WTC11 (cell line): ENCODE measurements around the gene VEGFA. TPM values are rescaled to one million over a fixed set of nuclear protein-coding genes. Genes with fewer than 3 reads are reported as not detected.

Source experiments
- ATAC-seq: fragments of 200-7000 bp; cut with Tn5 transposase; 2 replicates; pipeline ENCODE4 v1.10.0; 2021; ENCODE audit warnings: mild to moderate bottlenecking, moderate library complexity
- CTCF ChIA-PET: fragments of 300-600 bp; sonication (Branson Sonifier 250); formaldehyde crosslinking; loops from one replicate; lab custom pipeline; 2021; ENCODE audit warnings: antibody characterized with exemption; lab: Charles Lee
- POLR2A ChIA-PET: fragments of 350-600 bp; sonication (Branson Sonifier 250); formaldehyde crosslinking; loops from one replicate; lab custom pipeline; 2021; ENCODE audit warnings: antibody characterized with exemption; lab: Charles Lee
- DNase-seq: peaks from one replicate; pipeline ENCODE4 v3.0.0; 2021; ENCODE audit warnings: low spot score
- H3K27ac Mint-ChIP-seq: 2 replicates; pipeline ENCODE4 v1.8.0; 2021; ENCODE audit warnings: mixed read lengths
- H3K27me3 Mint-ChIP-seq: 2 replicates; pipeline ENCODE4 v1.8.0; 2021; ENCODE audit warnings: low read depth, mild to moderate bottlenecking, moderate library complexity, mixed read lengths
- H3K36me3 Mint-ChIP-seq: 2 replicates; pipeline ENCODE4 v1.8.0; 2021; ENCODE audit warnings: mixed read lengths
- H3K4me1 Mint-ChIP-seq: 2 replicates; pipeline ENCODE4 v1.8.0; 2022; ENCODE audit warnings: mixed read lengths
- H3K4me3 Mint-ChIP-seq: 2 replicates; pipeline ENCODE4 v1.8.0; 2021; ENCODE audit warnings: mild to moderate bottlenecking, moderate library complexity, mixed read lengths
- H3K9me3 Mint-ChIP-seq: 2 replicates; pipeline ENCODE4 v1.8.0; 2021; ENCODE audit warnings: mixed read lengths
- AR ChIP-seq: fragments of 250-450 bp; sonication (Bioruptor Pico); IDR thresholded peaks from 2 replicates; pipeline ENCODE4 v1.9.0; 2021; ENCODE audit warnings: mild to moderate bottlenecking
- CBFB ChIP-seq: sonication (generic); formaldehyde crosslinking; IDR thresholded peaks from 2 replicates; pipeline ENCODE4 v1.8.1; 2022; ENCODE audit warnings: mild to moderate bottlenecking, low read depth, missing genetic modification reagents
- CREB1 ChIP-seq: sonication (generic); formaldehyde crosslinking; IDR thresholded peaks from 2 replicates; pipeline ENCODE4 v1.8.0; 2023; ENCODE audit warnings: mild to moderate bottlenecking, missing genetic modification reagents
- ERG ChIP-seq: fragments of 250-450 bp; sonication (Bioruptor Pico); IDR thresholded peaks from 2 replicates; pipeline ENCODE4 v1.8.0; 2021; ENCODE audit warnings: mild to moderate bottlenecking
- ESRRA ChIP-seq: sonication (generic); formaldehyde crosslinking; IDR thresholded peaks from 2 replicates; pipeline ENCODE4 v1.8.1; 2022; ENCODE audit warnings: mild to moderate bottlenecking, missing genetic modification reagents, borderline replicate concordance
- FOXP1 ChIP-seq: sonication (generic); formaldehyde crosslinking; IDR thresholded peaks from 2 replicates; pipeline ENCODE4 v1.8.0; 2022; ENCODE audit warnings: missing genetic modification reagents, mild to moderate bottlenecking, moderate library complexity, borderline replicate concordance
- GABPB1 ChIP-seq: sonication (generic); formaldehyde crosslinking; IDR thresholded peaks from 2 replicates; pipeline ENCODE4 v1.8.1; 2023; ENCODE audit warnings: mild to moderate bottlenecking, missing genetic modification reagents
- GTF2I ChIP-seq: fragments of 250-450 bp; sonication (Bioruptor Pico); conservative IDR thresholded peaks from 2 replicates; pipeline ENCODE4 v1.4.0; 2021; ENCODE audit warnings: mild to moderate bottlenecking
- JAZF1 ChIP-seq: fragments of 250-450 bp; sonication (Bioruptor Pico); IDR thresholded peaks from 2 replicates; pipeline ENCODE4 v1.9.0; 2021; ENCODE audit warnings: moderate library complexity, mild to moderate bottlenecking, inconsistent platforms
- NFYB ChIP-seq: sonication (generic); formaldehyde crosslinking; conservative IDR thresholded peaks from 2 replicates; pipeline ENCODE4 v1.8.0; 2022; ENCODE audit warnings: low read depth, missing genetic modification reagents
- OVOL2 ChIP-seq: fragments of 250-450 bp; sonication (Bioruptor Pico); IDR thresholded peaks from 2 replicates; pipeline ENCODE4 v1.9.0; 2021; ENCODE audit warnings: mild to moderate bottlenecking, borderline replicate concordance
- PRDM15 ChIP-seq: sonication (generic); formaldehyde crosslinking; IDR thresholded peaks from 2 replicates; pipeline ENCODE4 v1.8.0; 2022; ENCODE audit warnings: missing genetic modification reagents
- PREB ChIP-seq: sonication (generic); formaldehyde crosslinking; IDR thresholded peaks from 2 replicates; pipeline ENCODE4 v1.8.1; 2022; ENCODE audit warnings: mild to moderate bottlenecking, missing genetic modification reagents, moderate library complexity, borderline replicate concordance
- RELA ChIP-seq: sonication (generic); formaldehyde crosslinking; IDR thresholded peaks from 2 replicates; pipeline ENCODE4 v1.8.1; 2022; ENCODE audit warnings: missing genetic modification reagents, mild to moderate bottlenecking, borderline replicate concordance
- SOX15 ChIP-seq: fragments of 250-450 bp; sonication (Bioruptor Pico); IDR thresholded peaks from 2 replicates; pipeline ENCODE4 v1.9.0; 2021; ENCODE audit warnings: mild to moderate bottlenecking
- STAT6 ChIP-seq: sonication (generic); formaldehyde crosslinking; conservative IDR thresholded peaks from 2 replicates; pipeline ENCODE4 v1.8.1; 2023; ENCODE audit warnings: mild to moderate bottlenecking, low read depth, missing genetic modification reagents, moderate library complexity
- ZBTB21 ChIP-seq: sonication (generic); formaldehyde crosslinking; IDR thresholded peaks from 2 replicates; pipeline ENCODE4 v1.8.1; 2023; ENCODE audit warnings: mild to moderate bottlenecking, missing genetic modification reagents, borderline replicate concordance
- ZNF263 ChIP-seq: sonication (generic); formaldehyde crosslinking; IDR thresholded peaks from 2 replicates; pipeline ENCODE4 v1.8.1; 2022; ENCODE audit warnings: low read depth, mild to moderate bottlenecking, moderate library complexity, missing genetic modification reagents
- ZNF317 ChIP-seq: sonication (generic); formaldehyde crosslinking; IDR thresholded peaks from 2 replicates; pipeline ENCODE4 v1.8.1; 2023; ENCODE audit warnings: low read depth, mild to moderate bottlenecking, moderate library complexity, missing genetic modification reagents, borderline replicate concordance
- ZNF396 ChIP-seq: fragments of 250-450 bp; sonication (Bioruptor Pico); IDR thresholded peaks from 2 replicates; pipeline ENCODE4 v1.8.0; 2021; ENCODE audit warnings: mild to moderate bottlenecking, moderate library complexity, borderline replicate concordance
- ZNF423 ChIP-seq: fragments of 250-450 bp; sonication (Bioruptor Pico); IDR thresholded peaks from 2 replicates; pipeline ENCODE4 v2.1.2; 2022; ENCODE audit warnings: mild to moderate bottlenecking, moderate library complexity
- total RNA-seq: library from RNA; stranded (reverse); gene quantifications from 3 replicates; pipeline ENCODE4 v1.2.3, GENCODE V29; 2021

Gene VEGFA
- total RNA-seq, 1 experiment from 2014 or later, result 43.8 TPM

- peak overlapping the region; percentile 2; the same call in 1 of the 2 replicates for H3K27ac Mint-ChIP-seq
- H3K4me1 Mint-ChIP-seq, result peaks cover 21% of the 10 kb centered on the region
- ChIA-PET CTCF (interaction anchor here (0.6 to 2.2 kb wide), 5 partner anchors 22 to 102 kb away, joined by 3 to 11 read pairs (median 8); partner anchors contain the start of gene VEGFA), POLR2A (interaction anchor here (0.7 kb wide), 1 partner anchor 200 kb away, joined by 4 read pairs; no protein-coding TSS in a partner anchor)
- ATAC-seq (peak; percentile 31), DNase-seq (no peak)
- H3K27me3 Mint-ChIP-seq, result no peaks in the 10 kb centered on the region
- H3K9me3 Mint-ChIP-seq, result peaks cover 5% of the 10 kb centered on the region; the same call in 1 of the 2 replicates
- no peak for TF ChIP-seq STAT6
- no peak for TF ChIP-seq RELA (CRISPR knock-in tag)
- no peak for TF ChIP-seq NFYB (CRISPR knock-in tag)
- no peak for TF ChIP-seq ZNF317 (CRISPR knock-in tag)
- TF ChIP-seq CREB1, result no peak
- TF ChIP-seq PRDM15 (CRISPR knock-in tag), result no peak
- TF ChIP-seq PREB (CRISPR knock-in tag), result no peak
- TF ChIP-seq ZNF263 (CRISPR knock-in tag), result no peak
- no peak for TF ChIP-seq FOXP1 (CRISPR knock-in tag)
- no peak for TF ChIP-seq OVOL2 (CRISPR knock-in tag)
- TF ChIP-seq ERG, result no peak
- no peak overlapping the region for H3K4me3 Mint-ChIP-seq
- no peaks in the 10 kb centered on the region for H3K36me3 Mint-ChIP-seq
These were observed 32.5 kb upstream of the VEGFA start for GRCh38 chr6:43737272-43738081.

- POLR2A ChIA-PET, result no interaction called here
- Mint-ChIP-seq H3K4me1 (peaks cover 24% of the 10 kb centered on the region), H3K27me3 (no peaks in the 10 kb centered on the region), H3K9me3 (0 out of 2 replicates have a peak, but pooled peaks cover 3% of the 10 kb centered on the region), H3K4me3 (no peak overlapping the region), H3K36me3 (no peaks in the 10 kb centered on the region), H3K27ac (no peak overlapping the region)
- ATAC-seq (no peak), DNase-seq (no peak)
- TF ChIP-seq ESRRA (no peak), GABPB1 (CRISPR knock-in tag) (no peak), ZNF396 (CRISPR knock-in tag) (no peak), AR (no peak), ZBTB21 (CRISPR knock-in tag) (no peak), SOX15 (CRISPR knock-in tag) (no peak), ZNF423 (CRISPR knock-in tag) (no peak), JAZF1 (CRISPR knock-in tag) (no peak), CBFB (CRISPR knock-in tag) (no peak), RELA (CRISPR knock-in tag) (no peak), GTF2I (CRISPR knock-in tag) (no peak)
- CTCF ChIA-PET, result interaction anchor here (1.4 to 2.2 kb wide), 4 partner anchors 21 to 70 kb away, joined by 7 to 11 read pairs (median 9); partner anchors contain the start of gene VEGFA
These were observed 31.7 kb upstream of the VEGFA start for GRCh38 chr6:43738267-43738676.
